HepG2 (cell line): ENCODE results near the gene HLA-DPA1. TPM values are rescaled to one million over a fixed set of nuclear protein-coding genes. Genes with fewer than 3 reads are reported as not detected.

Source experiments
- ATAC-seq: fragments of 200-7000 bp; cut with Tn5 transposase; 3 replicates; pipeline ENCODE4 v1.9.1; 2020; ENCODE audit warnings: mild to moderate bottlenecking, moderate library complexity
- BruUV-seq: library from RNA; stranded (reverse); fragments of 400-500 nt; replicated peaks from 2 replicates; lab custom pipeline; 2021; lab: Mats Ljungman, UMichigan
- CTCF ChIA-PET: fragments of 300-600 bp; formaldehyde crosslinking; extraction: SDS; loops from one replicate; lab custom pipeline; 2021; ENCODE audit warnings: low total read pairs, inconsistent platforms, low intra/inter-chr PET ratio; lab: Yijun Ruan, JAX
- POLR2A ChIA-PET: fragments of 350-600 bp; sonication (Branson Sonifier 250); formaldehyde crosslinking; loops from one replicate; lab custom pipeline; 2020; ENCODE audit warnings: antibody characterized with exemption, inconsistent platforms; lab: Yijun Ruan, JAX
- DNase-seq: peaks from one replicate; pipeline ENCODE4 v3.0.0-alpha.2; 2015; ENCODE audit warnings: low spot score
- FAIRE-seq: peaks from 3 replicates; lab custom pipeline; 2011; peaks lifted over from hg19 to GRCh38; lab: Jason Lieb, UNC
- H2AFZ ChIP-seq: one replicate; pipeline ENCODE4 v1.6.1; 2011; ENCODE audit warnings: low read length, inconsistent platforms
- H3K27ac ChIP-seq: fragments of 300-600 bp; 3 replicates; pipeline ENCODE4 v1.8.0; 2011; ENCODE audit warnings: mixed run types, mild to moderate bottlenecking, mixed read lengths, low read length, inconsistent platforms; ENCODE audit not compliant: insufficient read depth; ENCODE audit errors: extremely low read length
- H3K27me3 ChIP-seq, 2 experiments: fragments of 200-600 bp in 1 of 2; 2 replicates in 1 of 2; 3 replicates in 1 of 2; pipeline versions ENCODE4 v1.6.0 to v1.8.0; 2011; ENCODE audit warnings: low read length in 2 of 2, mild to moderate bottlenecking in 2 of 2, moderate library complexity in 2 of 2, inconsistent platforms in 1 of 2; ENCODE audit not compliant: insufficient read depth in 2 of 2, control insufficient read depth in 1 of 2
- H3K36me3 ChIP-seq, 2 experiments: fragments of 200-600 bp in 1 of 2; replicated peaks in 1 of 2; 2 replicates in 1 of 2; 3 replicates in 1 of 2; pipeline versions ENCODE4 v1.5.1 to v1.8.0; 2011; ENCODE audit warnings: low read length in 2 of 2, inconsistent platforms in 1 of 2; ENCODE audit not compliant: insufficient read depth in 2 of 2, control insufficient read depth in 1 of 2
- H3K4me1 ChIP-seq: 2 replicates; pipeline ENCODE4 v1.5.1; 2012; ENCODE audit warnings: low read length, inconsistent platforms; ENCODE audit not compliant: insufficient read depth
- H3K4me2 ChIP-seq: 2 replicates; pipeline ENCODE4 v1.6.0; 2011; ENCODE audit warnings: low read depth, low read length, inconsistent platforms
- H3K4me3 ChIP-seq, 3 experiments: fragments of 200-600 bp in 1 of 3; sonication (generic), shearing (Covaris generic) in 1 of 3; replicated peaks in 1 of 3; 2 replicates each; pipeline ENCODE4 v1.5.1; 2011 to 2016; ENCODE audit warnings: low read length in 3 of 3, inconsistent platforms in 2 of 3, low read depth in 2 of 3, mild to moderate bottlenecking in 2 of 3, control low read depth in 1 of 3, mixed read lengths in 1 of 3; ENCODE audit not compliant: insufficient read depth in 1 of 3
- H3K79me2 ChIP-seq: one replicate; pipeline ENCODE4 v1.6.1; 2011; ENCODE audit warnings: low read length, inconsistent platforms; ENCODE audit not compliant: insufficient read depth
- H3K9ac ChIP-seq: 2 replicates; pipeline ENCODE4 v1.6.0; 2011; ENCODE audit warnings: mild to moderate bottlenecking, low read depth, low read length, inconsistent platforms; ENCODE audit not compliant: insufficient read depth
- H3K9me3 ChIP-seq: 2 replicates; pipeline ENCODE4 v1.5.1; 2012; ENCODE audit warnings: mild to moderate bottlenecking, low read length
- H4K20me1 ChIP-seq: 2 replicates; pipeline ENCODE4 v1.6.0; 2011; ENCODE audit warnings: inconsistent platforms, mild to moderate bottlenecking, low read length, moderate library complexity; ENCODE audit not compliant: insufficient read depth
- CHD4 ChIP-seq: fragments of 200-600 bp; sonication (generic); IDR thresholded peaks from 2 replicates; pipeline ENCODE4 v1.7.0; 2017; ENCODE audit warnings: mild to moderate bottlenecking, low read length, borderline replicate concordance
- DZIP1 ChIP-seq: sonication (generic); formaldehyde crosslinking; IDR thresholded peaks from 2 replicates; pipeline ENCODE4 v1.5.0; 2020; ENCODE audit warnings: mild to moderate bottlenecking, missing genetic modification reagents
- FOSL1 ChIP-seq: sonication (generic); formaldehyde crosslinking; IDR thresholded peaks from 2 replicates; pipeline ENCODE4 v1.9.0; 2021; ENCODE audit warnings: missing genetic modification reagents, borderline replicate concordance
- HNRNPK ChIP-seq: fragments of 200-400 bp; formaldehyde crosslinking; IDR thresholded peaks from 2 replicates; pipeline ENCODE4 v1.6.1; 2018; ENCODE audit warnings: low read length, low read depth, moderate library complexity, mild to moderate bottlenecking; ENCODE audit not compliant: poor library complexity, severe bottlenecking
- MATR3 ChIP-seq: sonication (generic); formaldehyde crosslinking; IDR thresholded peaks from 2 replicates; pipeline ENCODE4 v1.4.0; 2020; ENCODE audit warnings: missing genetic modification reagents
- MEF2D ChIP-seq: sonication (generic); formaldehyde crosslinking; IDR thresholded peaks from 2 replicates; pipeline ENCODE4 v1.5.1; 2020; ENCODE audit warnings: mild to moderate bottlenecking, missing genetic modification reagents
- MIER3 ChIP-seq: IDR thresholded peaks from 2 replicates; pipeline ENCODE4 v1.6.1; 2016; ENCODE audit warnings: missing compliant biosample characterization, borderline replicate concordance
- RARG ChIP-seq: sonication (generic); formaldehyde crosslinking; IDR thresholded peaks from 2 replicates; pipeline ENCODE4 v1.4.0; 2020; ENCODE audit warnings: low read depth, mild to moderate bottlenecking, missing genetic modification reagents
- RELA ChIP-seq: sonication (generic); formaldehyde crosslinking; IDR thresholded peaks from 2 replicates; pipeline ENCODE4 v1.4.0; 2020; ENCODE audit warnings: missing genetic modification reagents
- SOX5 ChIP-seq: IDR thresholded peaks from 2 replicates; pipeline ENCODE4 v1.6.1; 2016; ENCODE audit warnings: borderline replicate concordance
- TCF7L2 ChIP-seq: IDR thresholded peaks from 2 replicates; pipeline ENCODE4 v1.6.1; 2011; ENCODE audit warnings: mild to moderate bottlenecking, low read depth, low read length, moderate library complexity
- TFAP4 ChIP-seq: sonication (generic); IDR thresholded peaks from 2 replicates; pipeline ENCODE4 v1.6.1; 2016; ENCODE audit warnings: low read depth, borderline replicate concordance
- TGIF2 ChIP-seq: IDR thresholded peaks from 2 replicates; pipeline ENCODE4 v1.6.1; 2016; ENCODE audit warnings: control low read depth, missing compliant biosample characterization
- TRIM22 ChIP-seq: fragments of 450-650 bp; IDR thresholded peaks from 2 replicates; pipeline ENCODE4 v1.6.1; 2017
- XRCC5 ChIP-seq: fragments of 200-400 bp; formaldehyde crosslinking; optimal IDR thresholded peaks from 2 replicates; pipeline ENCODE3; 2017; ENCODE audit warnings: mild to moderate bottlenecking, low read length
- ZNF24 ChIP-seq: fragments of 450-650 bp; IDR thresholded peaks from 2 replicates; pipeline ENCODE4 v1.6.1; 2017; ENCODE audit warnings: antibody characterized with exemption, mild to moderate bottlenecking
- ZNF749 ChIP-seq: sonication (generic); formaldehyde crosslinking; IDR thresholded peaks from 2 replicates; pipeline ENCODE4 v1.8.0; 2022; ENCODE audit warnings: mild to moderate bottlenecking, missing genetic modification reagents, moderate library complexity, borderline replicate concordance
- ZSCAN25 ChIP-seq: sonication (generic); formaldehyde crosslinking; IDR thresholded peaks from 2 replicates; pipeline ENCODE4 v1.8.0; 2022; ENCODE audit warnings: mild to moderate bottlenecking, missing genetic modification reagents
- WGBS: methylation state at CpG from one replicate; pipeline ENCODE4 v1.1.6; 2017; ENCODE audit warnings: low lambda C conversion rate; 5-methylcytosine and 5-hydroxymethylcytosine counted together
- in situ Hi-C: cut with HindIII; loops from 2 replicates; pipeline ENCODE4 v1.10.0; 2017; ENCODE audit warnings: low pct_unique_long_range_greater_than_20kb; ENCODE audit not compliant: extremely low pct_ligation_motif_present
- intact Hi-C: fragments of 100-400 bp; cut with micrococcal nuclease; formaldehyde crosslinking; loops from one replicate; pipeline ENCODE4 v1.10.0; 2022; ENCODE audit not compliant: unreplicated experiment
- polyA plus RNA-seq, 8 experiments: library from polyadenylated mRNA; depleted of rRNA in 3 of 8; stranded (reverse) in 7 of 8; unstranded in 1 of 8; fragments of >200 nt; fragmentation: Illumina TruSeq in 4 of 8; extraction: Trizol in 4 of 8; gene quantifications; 2 replicates each; pipeline versions ENCODE4 v1.2.1 to v1.2.3, GENCODE V29; 2011 to 2016; ENCODE audit warnings: low read depth in 4 of 8, missing spikeins in 1 of 8, mixed read lengths in 1 of 8; ENCODE audit not compliant: insufficient read depth in 1 of 8
- total RNA-seq, 5 experiments: library from RNA; depleted of rRNA; stranded (reverse); fragments of >200 nt; fragmentation: Illumina TruSeq; extraction: Trizol; gene quantifications; 2 replicates each; pipeline ENCODE4 v1.2.3, GENCODE V29; 2016; ENCODE audit warnings: low read depth in 1 of 5

Gene HLA-DPA1
- total and polyA plus RNA-seq, 2 of the 13 experiments (the other 11 are each of a cell fraction or from before 2014, with no cell fraction given) = not detected

- no peak for TF ChIP-seq MEF2D (CRISPR knock-in tag)
Observed at GRCh38 chr6:33018418-33018817, 55.0 kb downstream of the HLA-DPA1 start (continued).

GRCh38 chr6:33017694-33018353 lies 55.6 kb downstream of the HLA-DPA1 start:
- intact Hi-C loops (no loop called here), in situ Hi-C loops (loop anchor here (5.0 to 10.0 kb wide), 3 partner anchors 64 to 229 kb away; no protein-coding TSS in a partner anchor)
- Histone ChIP-seq H3K9me3 (no peaks in the 10 kb centered on the region), H3K4me3 (no peak overlapping the region), H2AFZ (no peak overlapping the region), H4K20me1 (no peaks in the 10 kb centered on the region), H3K36me3 (no peaks in the 10 kb centered on the region), H3K9ac (no peak overlapping the region), H3K27me3 (peaks cover 1 to 56% of the 10 kb centered on the region in 2 experiments; a peak in 3 of 5 replicates), H3K27ac (no peak overlapping the region), H3K79me2 (no peaks in the 10 kb centered on the region), H3K4me2 (no peak overlapping the region), H3K4me1 (no peaks in the 10 kb centered on the region)
- FAIRE-seq (no peak), DNase-seq (no peak), ATAC-seq (no peak)
- CTCF ChIA-PET = no interaction called here
- no TSS peak for BruUV-seq
- WGBS = 4% methylated on average over 3 of the region's 3 CpGs
- POLR2A ChIA-PET = no interaction called here
- no peak for TF ChIP-seq XRCC5
- no peak for TF ChIP-seq MIER3
- no peak for TF ChIP-seq ZNF749 (CRISPR knock-in tag)
- no peak for TF ChIP-seq TCF7L2
- TF ChIP-seq TGIF2 (CRISPR knock-in tag) = no peak
- no peak for TF ChIP-seq DZIP1 (CRISPR knock-in tag)
- no peak for TF ChIP-seq FOSL1
- no peak for TF ChIP-seq MATR3 (CRISPR knock-in tag)
- no peak for TF ChIP-seq RARG
- no peak for TF ChIP-seq RELA (CRISPR knock-in tag)
- TF ChIP-seq TRIM22 = no peak
- no peak for TF ChIP-seq CHD4
- TF ChIP-seq TFAP4 = no peak
- no peak for TF ChIP-seq HNRNPK
- TF ChIP-seq ZNF24 = no peak
- no peak for TF ChIP-seq SOX5
- TF ChIP-seq ZSCAN25 (CRISPR knock-in tag) = no peak
